ENCODE data around the gene DGKG. TPM values are rescaled to one million over a fixed set of nuclear protein-coding genes. Genes with fewer than 3 reads are reported as not detected.

DGKG gene
- total RNA-seq, 2 experiments from 2014 or later = not detected

GRCh38 chr3:186283651-186284348 lies 78.2 kb downstream of the DGKG start:
- ChIA-PET POLR2A (no interaction called here), CTCF (no interaction called here)
- no peaks in the 10 kb centered on the region for H3K27me3 ChIP-seq (ENCODE audit: control insufficient read depth in 1 of 2, insufficient read depth in 2 of 2, low read length in 2 of 2)
- H3K36me3 ChIP-seq (ENCODE audit: insufficient read depth, low read length) = no peaks in the 10 kb centered on the region
- no peaks in the 10 kb centered on the region for H3K9me3 ChIP-seq (ENCODE audit: control insufficient read depth in 1 of 2, insufficient read depth in 1 of 2, low read length in 2 of 2)
- no peak overlapping the region for H3K27ac ChIP-seq (ENCODE audit: low read depth in 1 of 2, low read length in 2 of 2)
- DNase-seq (no peak), ATAC-seq (ENCODE audit: poor library complexity) (no peak)
- Mint-ChIP-seq H3K9me3 (no peaks in the 10 kb centered on the region), H3K27me3 (no peaks in the 10 kb centered on the region), H3K4me3 (no peak overlapping the region), H3K27ac (no peak overlapping the region), H3K4me1 (ENCODE audit: low read depth) (no peaks in the 10 kb centered on the region), H3K36me3 (ENCODE audit: low read depth) (no peaks in the 10 kb centered on the region)
- intact Hi-C loops (cut with DNase I, micrococcal nuclease) = no loop called here
- H3K4me3 ChIP-seq (ENCODE audit: low read length) = no peak overlapping the region
- H3K4me1 ChIP-seq (ENCODE audit: insufficient read depth, low read length) = no peaks in the 10 kb centered on the region
- TF ChIP-seq CTCF (IDR thresholded peaks at IDR 0.05) = no peak

GRCh38 chr3:186283096-186283495 lies 78.9 kb downstream of the DGKG start:
- intact Hi-C loops (cut with DNase I, micrococcal nuclease) = no loop called here
- Histone ChIP-seq H3K9me3 (ENCODE audit: control insufficient read depth in 1 of 2, insufficient read depth in 1 of 2, low read length in 2 of 2) (no peaks in the 10 kb centered on the region), H3K36me3 (ENCODE audit: insufficient read depth, low read length) (no peaks in the 10 kb centered on the region), H3K27me3 (ENCODE audit: control insufficient read depth in 1 of 2, insufficient read depth in 2 of 2, low read length in 2 of 2) (no peaks in the 10 kb centered on the region), H3K27ac (ENCODE audit: low read depth in 1 of 2, low read length in 2 of 2) (no peak overlapping the region), H3K4me1 (ENCODE audit: insufficient read depth, low read length) (no peaks in the 10 kb centered on the region), H3K4me3 (ENCODE audit: low read length) (no peak overlapping the region)
- Mint-ChIP-seq H3K27me3 (peaks cover 4% of the 10 kb centered on the region), H3K27ac (no peak overlapping the region), H3K4me1 (ENCODE audit: low read depth) (no peaks in the 10 kb centered on the region), H3K36me3 (ENCODE audit: low read depth) (no peaks in the 10 kb centered on the region), H3K4me3 (no peak overlapping the region), H3K9me3 (no peaks in the 10 kb centered on the region)
- TF ChIP-seq CTCF (IDR thresholded peaks at IDR 0.05) = no peak
- POLR2A ChIA-PET = no interaction called here
- CTCF ChIA-PET = no interaction called here
- DNase-seq (no peak), ATAC-seq (ENCODE audit: poor library complexity) (no peak)

GRCh38 chr3:186281176-186281575 lies 80.9 kb downstream of the DGKG start:
- H3K4me3 ChIP-seq (ENCODE audit: low read length) = no peak overlapping the region
- peaks cover 5% of the 10 kb centered on the region for H3K27me3 Mint-ChIP-seq
- intact Hi-C loops (cut with DNase I, micrococcal nuclease) = no loop called here
- peaks cover 0 to 2% of the 10 kb centered on the region in 2 experiments for H3K27me3 ChIP-seq (ENCODE audit: control insufficient read depth in 1 of 2, insufficient read depth in 2 of 2, low read length in 2 of 2)
- H3K9me3 ChIP-seq (ENCODE audit: control insufficient read depth in 1 of 2, insufficient read depth in 1 of 2, low read length in 2 of 2) = no peaks in the 10 kb centered on the region
- no peak overlapping the region for H3K27ac ChIP-seq (ENCODE audit: low read depth in 1 of 2, low read length in 2 of 2)
- no peaks in the 10 kb centered on the region for H3K4me1 Mint-ChIP-seq (ENCODE audit: low read depth)
- H3K36me3 ChIP-seq (ENCODE audit: insufficient read depth, low read length) = no peaks in the 10 kb centered on the region
- DNase-seq (no peak), ATAC-seq (ENCODE audit: poor library complexity) (no peak)
- ChIA-PET POLR2A (no interaction called here), CTCF (no interaction called here)
- TF ChIP-seq CTCF (IDR thresholded peaks at IDR 0.05) = no peak
- no peaks in the 10 kb centered on the region for H3K4me1 ChIP-seq (ENCODE audit: insufficient read depth, low read length)
- H3K4me3 Mint-ChIP-seq = no peak overlapping the region
- H3K27ac Mint-ChIP-seq = no peak overlapping the region
- H3K9me3 Mint-ChIP-seq = no peaks in the 10 kb centered on the region
- no peaks in the 10 kb centered on the region for H3K36me3 Mint-ChIP-seq (ENCODE audit: low read depth)
